NCI-H1092 treated with DMSO at 0.1 percent for 48 hours (cell line): ENCODE data around the gene RSPH9.

Experiments
- DNase-seq: peaks from one replicate; lab custom pipeline; 2025; lab: John Stamatoyannopoulos, UW

The RSPH9 gene

DNA sequence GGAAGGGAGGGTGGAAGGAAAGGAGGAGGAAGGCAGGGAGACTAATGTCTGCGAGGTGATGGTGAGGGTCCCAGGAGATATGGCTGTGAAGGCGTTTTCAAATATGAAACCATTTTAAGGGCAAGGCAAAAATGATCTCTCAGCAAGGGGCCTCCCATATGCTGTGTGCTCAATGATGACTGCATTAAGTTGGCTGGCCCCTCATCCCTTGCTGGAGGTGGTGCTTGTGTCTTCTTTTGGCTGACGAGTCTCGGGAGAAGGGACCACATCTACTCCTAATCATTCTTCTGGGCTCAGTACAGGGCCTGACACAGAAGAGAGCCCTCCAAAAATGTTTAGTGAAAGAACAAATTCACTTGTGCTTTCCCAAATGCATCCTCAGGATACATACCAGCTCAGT is 65.7 kb downstream of the RSPH9 start:
- DNase-seq, result no peak

DNA sequence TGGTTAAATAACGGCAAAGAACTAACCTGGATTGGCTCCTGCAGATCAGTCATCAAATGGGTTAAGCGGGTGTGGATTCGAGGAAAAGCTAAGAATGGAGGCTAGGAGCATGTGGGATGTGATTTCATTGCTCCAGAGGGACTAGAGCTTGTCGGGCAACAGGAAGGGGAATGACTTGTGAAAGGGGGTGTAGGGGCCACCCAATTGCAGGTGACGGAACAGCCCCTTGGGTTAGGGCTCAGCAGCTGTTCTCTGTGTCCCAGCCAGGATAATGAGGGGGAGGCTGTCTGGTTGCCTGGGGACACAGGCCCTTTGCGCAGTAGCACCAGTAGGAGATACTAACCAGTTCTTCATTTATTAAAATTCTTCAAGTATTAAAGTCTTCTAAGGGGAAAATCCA is 67.7 kb downstream of the RSPH9 start:
- DNase-seq, result no peak

DNA sequence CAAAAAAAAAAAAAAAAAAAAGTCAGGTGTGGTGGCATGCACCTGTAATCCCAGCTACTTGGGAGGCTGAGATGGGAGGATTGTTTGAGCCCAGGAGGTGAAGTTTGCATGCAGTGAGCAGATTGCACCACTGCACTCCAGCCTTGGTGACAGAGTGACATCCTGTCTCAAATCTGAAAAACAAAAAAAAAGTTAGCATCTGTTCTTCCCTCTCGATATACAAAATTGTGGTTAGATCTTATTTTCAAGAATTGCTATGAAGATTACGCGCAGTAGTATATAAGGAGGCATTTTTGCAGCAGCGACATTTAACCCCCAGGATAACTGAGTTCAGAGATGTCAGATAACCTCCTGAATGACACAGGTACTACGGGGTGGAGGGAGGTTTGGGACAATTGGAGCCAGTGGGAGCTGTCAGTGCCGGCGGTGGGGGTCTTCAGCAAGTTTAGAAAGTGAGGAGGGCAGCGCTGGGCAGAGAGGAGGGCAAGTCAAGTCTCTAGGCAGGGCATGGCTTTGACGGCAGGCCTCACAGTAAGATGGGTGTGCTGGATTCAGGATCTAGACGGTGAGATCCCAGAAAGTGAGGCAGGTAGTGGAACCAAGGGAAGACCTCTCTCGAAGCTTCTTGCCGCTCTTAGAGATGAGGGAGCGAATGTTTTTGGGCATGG is 68.9 kb downstream of the RSPH9 start:
- no peak for DNase-seq

DNA sequence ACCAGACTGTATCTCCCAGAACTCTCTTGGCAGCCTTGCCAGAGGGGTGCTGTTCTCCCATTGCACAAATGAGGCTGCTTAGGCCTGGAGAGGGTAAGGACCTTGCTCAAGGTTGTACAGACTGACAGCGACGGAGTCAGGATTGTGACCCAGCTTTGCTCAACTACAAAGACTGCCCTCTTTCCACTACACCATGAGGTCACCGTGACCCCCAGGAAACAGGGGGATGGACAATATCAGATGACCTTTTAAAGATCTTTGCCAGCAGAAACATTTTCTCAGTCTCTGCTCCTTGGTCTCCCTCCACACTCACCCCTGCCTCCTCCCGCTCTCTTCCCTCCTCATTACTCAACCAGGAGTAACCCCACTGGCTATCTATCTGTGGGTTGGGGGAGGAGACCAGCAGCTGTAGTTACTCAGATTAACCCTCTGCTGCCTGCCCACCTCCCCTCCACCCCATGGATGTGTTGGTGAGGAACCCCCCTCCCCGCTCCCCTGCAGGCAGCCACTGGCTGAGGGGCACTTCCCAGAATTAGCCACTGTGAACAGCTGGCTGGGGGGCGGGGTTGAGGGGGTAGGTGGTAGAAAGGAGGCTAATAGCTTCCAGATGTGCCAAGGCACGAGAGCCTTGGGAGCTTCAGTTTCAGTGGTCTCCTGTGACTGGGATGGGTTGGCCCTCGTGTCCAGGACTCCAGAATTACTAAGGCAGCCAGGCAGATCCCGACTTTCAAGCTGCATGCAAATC is 69.6 kb downstream of the RSPH9 start:
- no peak for DNase-seq

DNA sequence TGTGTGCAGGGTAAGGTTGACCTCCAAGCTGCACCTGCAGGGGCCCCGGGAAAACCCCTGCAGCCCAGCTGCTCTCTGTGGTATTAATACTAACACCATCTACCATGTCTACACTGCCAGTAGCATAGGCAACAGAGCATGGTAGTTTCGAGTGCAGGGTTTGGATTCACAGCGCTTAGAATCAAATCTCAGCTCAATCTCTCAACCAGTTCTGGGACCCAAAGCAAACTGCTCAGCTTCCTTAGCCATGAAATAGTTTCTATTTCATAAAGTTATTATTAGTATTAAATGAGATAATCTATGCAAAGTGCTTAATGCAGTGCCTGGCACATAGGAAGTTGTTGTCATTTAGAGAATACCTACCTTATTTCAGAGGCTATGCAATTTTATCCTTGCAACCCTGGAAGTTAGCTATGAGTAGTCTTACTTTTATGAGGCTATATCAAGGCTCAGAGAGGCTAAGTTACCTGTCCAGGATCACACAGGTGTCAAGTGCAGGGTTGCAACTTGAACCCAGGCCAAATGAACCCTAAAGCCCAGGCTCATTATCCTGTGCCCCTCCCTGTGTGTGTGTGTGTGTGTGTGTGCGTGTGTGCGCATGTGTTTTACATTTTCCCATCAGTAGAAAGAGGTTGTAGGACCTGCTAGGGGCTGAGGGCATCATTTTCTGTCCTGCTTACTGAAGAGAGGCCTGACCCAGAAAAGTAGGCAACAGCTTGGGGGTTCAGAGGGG is 70.4 kb downstream of the RSPH9 start:
- no peak for DNase-seq

DNA sequence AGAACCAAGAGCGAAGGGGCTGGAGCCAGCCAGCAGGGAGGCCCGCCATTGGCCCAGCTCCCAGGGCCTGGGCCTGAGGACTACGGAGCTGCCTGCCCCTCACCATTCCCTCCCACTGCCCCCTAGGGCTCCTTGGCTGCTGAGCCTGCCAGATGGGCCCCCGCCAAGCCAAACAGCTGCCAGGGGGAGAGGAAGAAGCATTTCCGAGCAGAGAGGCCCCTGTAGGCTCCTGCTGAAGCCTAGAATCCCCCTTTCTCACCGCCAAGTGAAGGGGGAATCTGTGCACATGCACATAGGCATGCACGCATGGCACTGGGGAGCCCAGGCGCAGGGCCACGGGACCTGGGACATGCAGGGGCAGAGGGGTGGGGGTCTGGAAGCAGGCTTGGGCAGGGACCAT is 71.3 kb downstream of the RSPH9 start:
- peak; percentile 87 for DNase-seq

DNA sequence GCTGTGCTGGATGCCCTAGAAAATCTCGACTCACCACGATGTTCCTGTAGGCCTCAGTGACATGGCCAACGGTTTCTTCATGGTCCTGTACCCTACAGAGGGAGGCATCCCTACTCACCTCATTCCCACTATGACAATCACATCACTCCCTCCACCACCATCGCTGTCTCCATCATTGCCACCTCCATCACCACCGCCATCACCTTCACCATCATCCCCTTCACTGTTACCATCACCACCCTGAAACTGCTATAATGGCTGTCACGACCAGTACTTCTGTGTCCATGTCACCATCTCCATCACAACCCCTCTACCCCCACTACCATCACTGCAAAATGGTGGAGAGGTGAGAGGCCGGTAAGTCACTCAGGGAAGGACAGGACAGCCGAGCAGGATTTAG is 72.6 kb downstream of the RSPH9 start:
- DNase-seq, result no peak

DNA sequence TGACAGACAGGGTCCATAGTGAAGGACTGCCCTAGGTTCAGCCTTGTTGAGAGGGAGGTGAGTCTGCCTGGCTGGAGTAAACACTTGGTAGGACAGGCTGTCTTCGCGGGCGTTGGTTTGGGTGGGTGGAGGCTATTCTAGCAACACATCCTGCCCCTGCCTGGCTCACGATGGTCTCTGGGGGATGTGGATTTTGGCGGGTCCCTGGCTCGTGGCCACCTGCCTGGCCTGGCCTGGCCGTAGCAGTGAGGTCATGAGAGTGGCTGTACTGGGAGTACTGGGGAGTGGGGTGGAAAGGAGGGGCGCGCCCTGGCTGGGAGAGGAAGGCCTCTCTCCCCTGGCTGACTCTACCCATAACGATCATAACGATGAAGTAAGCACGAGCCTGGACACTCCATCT is 73.0 kb downstream of the RSPH9 start:
- DNase-seq, result no peak

DNA sequence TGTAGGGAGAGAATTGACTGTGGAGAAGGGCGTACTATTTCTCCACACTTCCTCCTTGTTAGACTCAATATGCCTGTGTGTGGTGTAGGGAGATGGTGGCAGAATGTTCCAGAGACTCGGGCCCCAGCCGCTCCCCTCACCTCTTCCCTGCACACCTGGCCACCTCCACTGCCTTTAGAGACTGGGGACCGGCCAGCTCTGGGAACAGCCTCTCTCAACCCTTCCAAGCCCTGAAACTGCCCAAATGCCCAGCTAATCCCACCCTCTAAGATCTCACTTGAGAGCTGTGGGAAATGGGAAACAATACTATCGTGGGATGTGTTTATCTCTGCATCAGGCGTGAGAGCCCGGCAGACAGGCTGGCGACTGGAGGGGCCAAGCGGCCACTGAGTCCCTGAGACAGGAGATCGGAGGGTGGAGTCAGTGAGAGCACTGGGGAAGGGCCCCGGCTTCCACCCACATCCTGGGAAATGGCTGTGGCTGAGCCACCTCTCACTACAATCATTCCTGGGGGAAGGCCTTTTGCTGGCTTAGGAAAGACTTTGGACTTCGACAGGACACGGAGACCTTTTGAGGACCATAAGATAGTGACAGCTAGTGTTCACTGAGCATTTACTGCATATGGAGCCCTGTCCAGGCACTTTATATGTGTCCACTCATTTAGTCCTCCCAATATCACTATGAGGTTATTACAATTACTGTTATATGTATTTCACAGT is 73.7 kb downstream of the RSPH9 start:
- no peak for DNase-seq

DNA sequence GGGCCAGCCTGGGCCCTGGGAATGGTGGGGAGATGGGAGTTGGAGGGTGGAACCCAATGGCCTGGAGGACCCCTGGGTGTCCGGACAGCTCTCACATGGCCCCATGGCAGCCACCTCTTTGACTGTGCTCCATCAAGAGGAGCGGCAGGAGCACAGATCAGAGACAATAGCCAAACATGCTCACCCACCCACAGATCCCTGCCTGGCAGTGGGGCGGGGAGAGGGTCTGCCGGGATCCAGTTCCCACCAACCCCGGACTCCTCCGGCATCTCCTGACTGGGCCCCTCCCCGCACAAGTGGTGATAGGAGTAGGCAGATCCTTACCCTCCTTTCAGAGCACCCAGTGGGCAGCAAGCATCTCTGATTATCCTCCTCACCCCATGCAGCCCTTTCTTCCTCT is 74.7 kb downstream of the RSPH9 start:
- no peak for DNase-seq

DNA sequence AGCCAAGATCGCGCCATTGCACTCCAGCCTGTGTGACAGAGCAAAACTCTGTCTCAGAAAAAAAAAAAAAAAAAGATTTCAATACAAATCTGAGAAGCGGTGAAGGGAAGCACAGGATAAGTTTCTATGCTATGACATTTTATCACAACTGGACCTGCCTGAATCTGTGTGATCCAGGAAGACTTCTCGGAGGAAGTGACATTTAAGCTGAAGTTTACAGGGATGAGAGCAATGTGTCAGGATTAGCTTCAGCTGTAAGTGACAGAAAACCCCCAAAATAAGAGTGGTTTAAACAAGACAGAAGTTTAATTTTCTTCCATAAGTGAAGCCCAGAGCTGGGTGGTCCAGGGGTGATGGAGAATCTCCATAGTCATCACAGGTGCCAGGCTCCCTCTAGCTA is 76.2 kb downstream of the RSPH9 start:
- DNase-seq, result no peak
